GM12891 (cell line): Measurements from ENCODE around the gene JMJD8.

Experiments used
- PAX5 ChIP-seq: IDR thresholded peaks from 2 replicates; pipeline ENCODE4 v1.6.1; 2011; ENCODE audit warnings: low read length, moderate library complexity, mild to moderate bottlenecking; ENCODE audit not compliant: insufficient read depth, severe bottlenecking
- POLR2A ChIP-seq: IDR thresholded peaks from 2 replicates; pipeline ENCODE4 v1.6.1; 2011; ENCODE audit warnings: low read depth, low read length, control low read depth
- POLR2AphosphoS5 ChIP-seq: IDR thresholded peaks from 2 replicates; pipeline ENCODE4 v1.6.1; 2011; ENCODE audit warnings: low read depth, low read length, control low read depth
- POU2F2 ChIP-seq: IDR thresholded peaks from 2 replicates; pipeline ENCODE4 v1.6.1; 2011; ENCODE audit warnings: low read depth, mild to moderate bottlenecking, control low read depth, low read length, moderate library complexity
- SPI1 ChIP-seq: IDR thresholded peaks from 2 replicates; pipeline ENCODE4 v1.6.1; 2011; ENCODE audit warnings: low read depth, low read length, control low read depth
- TAF1 ChIP-seq: IDR thresholded peaks from 2 replicates; pipeline ENCODE4 v1.6.1; 2011; ENCODE audit warnings: low read depth, low read length, control low read depth

- no peak for TF ChIP-seq POLR2A
- TF ChIP-seq TAF1, result no peak
- no peak for TF ChIP-seq POLR2AphosphoS5
- no peak for TF ChIP-seq POU2F2
- TF ChIP-seq PAX5, result no peak
- TF ChIP-seq SPI1, result no peak
These were observed 30.1 kb downstream of the JMJD8 start for GRCh38 chr16:654034-654433.
